Dermis lymphatic vessel endothelial cell (primary cell): ENCODE results near the gene FAM72B. TPM values are rescaled to one million over a fixed set of nuclear protein-coding genes. Genes with fewer than 3 reads are reported as not detected.

Experiments used
- total RNA-seq: library from RNA; depleted of rRNA; stranded (reverse); fragments of >200 nt; gene quantifications from 2 replicates; pipeline ENCODE4 v1.2.1, GENCODE V29; 2014

Gene FAM72B
- 2.1 and 2.7 TPM in 2 replicates for total RNA-seq

GRCh38 chr1:121184290-121185127 lies at the start of gene FAM72B, which contains the start of gene SRGAP2C:
FAM72B (minus strand) TSS chr1:121184340; CDS start chr1:121183489, 851 bp downstream.
SRGAP2C (plus strand) TSS chr1:121184975; CDS start chr1:121187447, 2,472 bp downstream.

Other genes with a start within 250 kb of the FAM72B start
- gene SRGAP2C, start 635 bp upstream of the FAM72B start, total RNA-seq = 33.2 and 54.7 TPM in 2 replicates